BLaER1 (cell line): ENCODE data around the gene RUVBL2.

Source experiments
- H3K27ac ChIP-seq: shearing (Covaris generic); formaldehyde crosslinking; 2 replicates; pipeline ENCODE4 v1.8.1; 2022
- H3K27me3 ChIP-seq: shearing (Covaris generic); formaldehyde crosslinking; 2 replicates; pipeline ENCODE4 v1.8.1; 2022
- H3K36me3 ChIP-seq: shearing (Covaris generic); formaldehyde crosslinking; 2 replicates; pipeline ENCODE4 v1.8.1; 2022
- H3K4me1 ChIP-seq: shearing (Covaris generic); formaldehyde crosslinking; 2 replicates; pipeline ENCODE4 v1.8.1; 2022
- H3K4me2 ChIP-seq: shearing (Covaris generic); formaldehyde crosslinking; 2 replicates; pipeline ENCODE4 v1.8.1; 2022
- H3K4me3 ChIP-seq: shearing (Covaris generic); formaldehyde crosslinking; 2 replicates; pipeline ENCODE4 v1.8.1; 2022
- H3K9ac ChIP-seq: shearing (Covaris generic); formaldehyde crosslinking; 2 replicates; pipeline ENCODE4 v1.8.1; 2022
- H3K9me3 ChIP-seq: shearing (Covaris generic); formaldehyde crosslinking; 2 replicates; pipeline ENCODE4 v1.8.1; 2022
- H4K20me1 ChIP-seq: shearing (Covaris generic); formaldehyde crosslinking; 2 replicates; pipeline ENCODE4 v1.8.1; 2022
- Cebpa-rat ChIP-seq: shearing (Covaris generic); IDR thresholded peaks from 2 replicates; pipeline ENCODE4 v1.8.1; 2022

The RUVBL2 gene

GRCh38 chr19:48954595-48955307 lies 38.9 kb upstream of the RUVBL2 start, which contains the start of gene BAX:
BAX (plus strand) TSS chr19:48954875; CDS start chr19:48954929, 54 bp downstream.
- Histone ChIP-seq H3K9ac (peak within 1 kb of the TSS; percentile 98), H3K4me2 (peak within 1 kb of the TSS; percentile 90), H3K4me3 (peak within 1 kb of the TSS; percentile 92), H4K20me1 (peaks cover 12% of the 10 kb centered on the region; the same call in 1 of the 2 replicates), H3K36me3 (peaks cover 21% of the 10 kb centered on the region), H3K27me3 (no peaks in the 10 kb centered on the region), H3K9me3 (no peaks in the 10 kb centered on the region), H3K4me1 (peaks cover 63% of the 10 kb centered on the region), H3K27ac (peak within 1 kb of the TSS; percentile 98)
- no peak for TF ChIP-seq Cebpa-rat

- Histone ChIP-seq H3K27me3 (no peaks in the 10 kb centered on the region), H3K4me3 (peak overlapping the region; percentile 92), H3K4me1 (peaks cover 62% of the 10 kb centered on the region), H3K9me3 (no peaks in the 10 kb centered on the region), H3K27ac (peak overlapping the region; percentile 98), H3K4me2 (peak overlapping the region; percentile 90), H3K36me3 (peaks cover 21% of the 10 kb centered on the region), H3K9ac (peak overlapping the region; percentile 98), H4K20me1 (peaks cover 12% of the 10 kb centered on the region; the same call in 1 of the 2 replicates)
- no peak for TF ChIP-seq Cebpa-rat
These were observed 38.3 kb upstream of the RUVBL2 start for GRCh38 chr19:48955308-48955958.

GRCh38 chr19:48958006-48958405 lies 35.7 kb upstream of the RUVBL2 start:
- Histone ChIP-seq H3K4me3 (no peak overlapping the region), H4K20me1 (peaks cover 12% of the 10 kb centered on the region; the same call in 1 of the 2 replicates), H3K9ac (no peak overlapping the region)

GRCh38 chr19:48959341-48960239 lies 34.1 kb upstream of the RUVBL2 start:
- no peak for TF ChIP-seq Cebpa-rat
- H3K4me3 ChIP-seq, result no peak overlapping the region
- H3K27ac ChIP-seq, result no peak overlapping the region
- H3K4me1 ChIP-seq, result peaks cover 56% of the 10 kb centered on the region
- no peak overlapping the region for H3K4me2 ChIP-seq
- no peaks in the 10 kb centered on the region for H3K9me3 ChIP-seq
- H4K20me1 ChIP-seq, result peaks cover 12% of the 10 kb centered on the region; the same call in 1 of the 2 replicates
- H3K27me3 ChIP-seq, result no peaks in the 10 kb centered on the region
- peaks cover 26% of the 10 kb centered on the region for H3K36me3 ChIP-seq
- no peak overlapping the region for H3K9ac ChIP-seq

More at GRCh38 chr19:48958006-48958405, 35.7 kb upstream of the RUVBL2 start:
- Histone ChIP-seq H3K9me3 (no peaks in the 10 kb centered on the region), H3K27ac (no peak overlapping the region), H3K4me2 (no peak overlapping the region), H3K36me3 (peaks cover 26% of the 10 kb centered on the region), H3K27me3 (no peaks in the 10 kb centered on the region), H3K4me1 (peaks cover 54% of the 10 kb centered on the region)
- no peak for TF ChIP-seq Cebpa-rat

- peaks cover 49% of the 10 kb centered on the region for H3K4me1 ChIP-seq
These were observed 32.5 kb upstream of the RUVBL2 start for GRCh38 chr19:48961051-48961649.

GRCh38 chr19:48961673-48962028 lies 32.0 kb upstream of the RUVBL2 start:
- Histone ChIP-seq H4K20me1 (peaks cover 15% of the 10 kb centered on the region), H3K9me3 (no peaks in the 10 kb centered on the region), H3K4me1 (peaks cover 50% of the 10 kb centered on the region), H3K27me3 (no peaks in the 10 kb centered on the region), H3K36me3 (peaks cover 25% of the 10 kb centered on the region), H3K27ac (peak overlapping the region; percentile 89), H3K4me3 (no peak overlapping the region), H3K9ac (peak overlapping the region; percentile 72), H3K4me2 (peak overlapping the region; percentile 99)
- TF ChIP-seq Cebpa-rat, result no peak

More at GRCh38 chr19:48961051-48961649, 32.5 kb upstream of the RUVBL2 start:
- no peaks in the 10 kb centered on the region for H3K27me3 ChIP-seq
- no peaks in the 10 kb centered on the region for H3K9me3 ChIP-seq
- H3K36me3 ChIP-seq, result peaks cover 24% of the 10 kb centered on the region
- TF ChIP-seq Cebpa-rat, result no peak
- no peak overlapping the region for H3K9ac ChIP-seq
- H3K4me2 ChIP-seq, result peak overlapping the region; percentile 99; the same call in 1 of the 2 replicates
- no peak overlapping the region for H3K4me3 ChIP-seq
- peak overlapping the region; percentile 89 for H3K27ac ChIP-seq
- peaks cover 11% of the 10 kb centered on the region for H4K20me1 ChIP-seq

GRCh38 chr19:48962029-48962848 lies 31.4 kb upstream of the RUVBL2 start:
- H3K4me1 ChIP-seq, result peaks cover 55% of the 10 kb centered on the region
- peak overlapping the region; percentile 38; the same call in 1 of the 2 replicates for H3K4me3 ChIP-seq
- H3K36me3 ChIP-seq, result peaks cover 28% of the 10 kb centered on the region
- peak overlapping the region; percentile 99 for H3K4me2 ChIP-seq
- peak overlapping the region; percentile 72 for H3K9ac ChIP-seq
- no peak for TF ChIP-seq Cebpa-rat
- no peaks in the 10 kb centered on the region for H3K9me3 ChIP-seq
- H3K27ac ChIP-seq, result peak overlapping the region; percentile 89
- peaks cover 21% of the 10 kb centered on the region for H4K20me1 ChIP-seq
- no peaks in the 10 kb centered on the region for H3K27me3 ChIP-seq

GRCh38 chr19:48962849-48963165 lies 30.9 kb upstream of the RUVBL2 start:
- peak overlapping the region; percentile 38; the same call in 1 of the 2 replicates for H3K4me3 ChIP-seq
- no peaks in the 10 kb centered on the region for H3K27me3 ChIP-seq
- TF ChIP-seq Cebpa-rat, result no peak
- H3K36me3 ChIP-seq, result peaks cover 29% of the 10 kb centered on the region
- H3K4me2 ChIP-seq, result peak overlapping the region; percentile 99
- peaks cover 26% of the 10 kb centered on the region for H4K20me1 ChIP-seq
- peaks cover 61% of the 10 kb centered on the region for H3K4me1 ChIP-seq
- H3K9me3 ChIP-seq, result no peaks in the 10 kb centered on the region
- peak overlapping the region; percentile 72 for H3K9ac ChIP-seq
- H3K27ac ChIP-seq, result peak overlapping the region; percentile 89
